ENCODE data around the gene COX7A2L.

DNA sequence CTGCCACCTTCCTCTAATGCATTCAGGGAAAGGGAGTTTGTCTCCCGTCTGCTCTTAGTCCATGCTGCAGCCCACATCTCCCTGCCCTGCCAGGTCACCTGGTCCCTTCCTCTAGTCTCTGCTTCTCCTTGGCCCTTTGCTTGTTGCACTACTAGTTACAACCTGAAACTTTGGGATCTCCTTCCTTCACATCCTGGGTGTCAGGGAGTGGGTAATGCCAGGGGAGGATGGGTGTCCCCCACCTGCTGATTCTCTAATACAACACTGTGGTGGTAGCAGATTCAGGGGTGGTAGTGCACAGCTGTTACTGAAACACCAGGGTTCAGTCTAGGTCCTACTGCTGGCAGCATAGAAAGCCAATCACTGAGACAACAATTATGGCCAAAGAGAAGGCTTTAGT, 31.2 kb upstream of the COX7A2L start:
- TF ChIP-seq POLR2AphosphoS5 (IDR thresholded peaks at IDR 0.05; ENCODE audit: low read depth, low read length) (no peak), POLR2A (IDR thresholded peaks at IDR 0.05; ENCODE audit: low read depth, low read length) (no peak), PAX5 (IDR thresholded peaks at IDR 0.05; ENCODE audit: insufficient read depth, low read length, severe bottlenecking) (no peak), TAF1 (IDR thresholded peaks at IDR 0.05; ENCODE audit: low read depth, low read length) (no peak)

All from GM12891 (cell line).